GM19324 (cell line): ENCODE data around the gene CD46.

ENCODE experiments used
- ATAC-seq: cut with Tn5 transposase; IDR thresholded peaks from one replicate; pipeline ENCODE4 v1.9.1; 2021; ENCODE audit warnings: mild to moderate bottlenecking, moderate library complexity; ENCODE audit not compliant: unreplicated experiment, low FRiP score

Gene CD46

DNA sequence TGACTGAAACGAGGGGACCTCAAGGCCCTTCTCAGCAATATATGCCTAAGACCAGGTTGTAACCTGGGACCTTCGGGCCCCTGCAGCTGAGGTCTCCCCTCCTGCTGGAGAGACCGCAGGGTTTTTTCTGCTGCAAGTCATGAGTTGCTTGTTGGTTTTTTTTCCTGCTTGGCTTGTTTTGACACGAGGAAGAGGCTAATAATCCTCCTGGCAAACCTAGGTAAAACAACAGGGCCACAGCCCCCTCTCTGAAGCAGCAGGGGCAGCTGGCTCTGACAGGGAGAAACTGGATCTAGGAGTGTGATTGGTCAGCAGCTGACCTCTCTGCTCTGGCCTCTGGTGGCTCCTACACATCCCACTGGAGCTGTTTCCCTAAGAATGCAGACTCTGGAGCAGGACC is 90.0 kb downstream of the CD46 start:
- ATAC-seq: no peak

DNA sequence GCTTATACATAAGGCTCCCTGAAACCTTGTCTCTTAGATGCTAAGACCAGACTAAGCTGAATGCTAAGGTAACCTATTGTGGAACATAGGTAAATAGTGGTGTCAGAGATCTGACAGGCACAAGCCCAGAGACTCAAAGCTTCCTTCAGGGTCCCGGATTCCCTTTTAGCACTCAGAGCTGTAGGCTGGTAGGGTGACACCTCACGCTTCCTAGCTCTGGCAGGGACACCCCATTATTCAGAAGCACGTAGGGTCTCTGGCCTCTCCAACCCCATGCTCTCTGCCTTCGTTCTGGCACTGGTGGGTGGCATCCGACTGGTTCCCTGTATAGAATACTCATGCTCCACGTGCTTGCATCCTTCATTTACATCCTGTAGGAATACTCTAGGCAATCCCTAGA is 90.7 kb downstream of the CD46 start:
- ATAC-seq: no peak

GRCh38 chr1:207844371-207844770 is 92.5 kb downstream of the CD46 start:
- ATAC-seq: no peak
